ENCODE measurements around the gene CPNE7.
"Not testable (repeated sequence)": the region's sequence is repeated elsewhere in the genome, so short reads cannot be mapped to it uniquely, and the experiment has no call there.

DNA sequence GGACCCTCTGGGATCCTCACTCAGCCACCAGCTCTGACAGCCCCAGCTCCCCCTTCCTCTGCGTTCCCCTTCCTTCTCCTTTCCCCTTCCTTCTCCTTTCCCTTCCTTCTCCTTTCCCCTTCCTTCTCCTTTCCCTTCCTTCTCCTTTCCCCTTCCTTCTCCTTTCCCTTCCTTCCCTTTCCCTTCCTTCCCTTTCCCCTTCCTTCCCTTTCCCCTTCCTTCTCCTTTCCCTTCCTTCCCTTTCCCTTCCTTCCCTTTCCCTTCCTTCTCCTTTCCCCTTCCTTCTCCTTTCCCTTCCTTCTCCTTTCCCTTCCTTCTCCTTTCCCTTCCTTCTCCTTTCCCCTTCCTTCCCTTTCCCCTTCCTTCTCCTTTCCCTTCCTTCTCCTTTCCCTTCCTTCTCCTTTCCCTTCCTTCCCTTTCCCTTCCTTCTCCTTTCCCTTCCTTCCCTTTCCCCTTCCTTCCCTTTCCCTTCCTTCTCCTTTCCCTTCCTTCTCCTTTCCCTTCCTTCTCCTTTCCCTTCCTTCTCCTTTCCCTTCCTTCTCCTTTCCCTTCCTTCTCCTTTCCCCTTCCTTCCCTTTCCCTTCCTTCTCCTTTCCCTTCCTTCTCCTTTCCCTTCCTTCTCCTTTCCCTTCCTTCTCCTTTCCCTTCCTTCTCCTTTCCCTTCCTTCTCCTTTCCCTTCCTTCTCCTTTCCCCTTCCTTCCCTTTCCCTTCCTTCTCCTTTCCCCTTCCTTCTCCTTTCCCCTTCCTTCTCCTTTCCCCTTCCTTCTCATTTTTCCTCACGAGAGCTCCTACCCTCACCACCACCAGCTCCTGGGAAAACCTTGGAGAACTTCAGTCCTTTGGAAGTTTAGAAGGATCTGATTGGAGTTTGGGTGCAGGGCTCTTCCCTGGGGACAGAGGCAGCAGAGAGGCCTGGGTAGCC lies 59.2 kb downstream of the CPNE7 start:
- TF ChIP-seq, protein P1, sequence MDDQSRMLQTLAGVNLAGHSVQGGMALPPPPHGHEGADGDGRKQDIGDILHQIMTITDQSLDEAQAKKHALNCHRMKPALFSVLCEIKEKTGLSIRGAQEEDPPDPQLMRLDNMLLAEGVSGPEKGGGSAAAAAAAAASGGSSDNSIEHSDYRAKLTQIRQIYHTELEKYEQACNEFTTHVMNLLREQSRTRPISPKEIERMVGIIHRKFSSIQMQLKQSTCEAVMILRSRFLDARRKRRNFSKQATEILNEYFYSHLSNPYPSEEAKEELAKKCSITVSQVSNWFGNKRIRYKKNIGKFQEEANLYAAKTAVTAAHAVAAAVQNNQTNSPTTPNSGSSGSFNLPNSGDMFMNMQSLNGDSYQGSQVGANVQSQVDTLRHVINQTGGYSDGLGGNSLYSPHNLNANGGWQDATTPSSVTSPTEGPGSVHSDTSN (IDR thresholded peaks at IDR 0.05; ENCODE audit: insufficient replicate concordance, low read depth, low read length), result not testable (repeated sequence)
- TF ChIP-seq, protein P2, sequence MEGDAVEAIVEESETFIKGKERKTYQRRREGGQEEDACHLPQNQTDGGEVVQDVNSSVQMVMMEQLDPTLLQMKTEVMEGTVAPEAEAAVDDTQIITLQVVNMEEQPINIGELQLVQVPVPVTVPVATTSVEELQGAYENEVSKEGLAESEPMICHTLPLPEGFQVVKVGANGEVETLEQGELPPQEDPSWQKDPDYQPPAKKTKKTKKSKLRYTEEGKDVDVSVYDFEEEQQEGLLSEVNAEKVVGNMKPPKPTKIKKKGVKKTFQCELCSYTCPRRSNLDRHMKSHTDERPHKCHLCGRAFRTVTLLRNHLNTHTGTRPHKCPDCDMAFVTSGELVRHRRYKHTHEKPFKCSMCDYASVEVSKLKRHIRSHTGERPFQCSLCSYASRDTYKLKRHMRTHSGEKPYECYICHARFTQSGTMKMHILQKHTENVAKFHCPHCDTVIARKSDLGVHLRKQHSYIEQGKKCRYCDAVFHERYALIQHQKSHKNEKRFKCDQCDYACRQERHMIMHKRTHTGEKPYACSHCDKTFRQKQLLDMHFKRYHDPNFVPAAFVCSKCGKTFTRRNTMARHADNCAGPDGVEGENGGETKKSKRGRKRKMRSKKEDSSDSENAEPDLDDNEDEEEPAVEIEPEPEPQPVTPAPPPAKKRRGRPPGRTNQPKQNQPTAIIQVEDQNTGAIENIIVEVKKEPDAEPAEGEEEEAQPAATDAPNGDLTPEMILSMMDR (IDR thresholded peaks at IDR 0.05 in 2 of 3, conservative IDR thresholded peaks at IDR 0.05 in 1 of 3; ENCODE audit: control insufficient read depth in 2 of 3, extremely low read depth in 1 of 3, insufficient read depth in 1 of 3, low read depth in 3 of 3, low read length in 3 of 3), result not testable (repeated sequence)
- TF ChIP-seq HSF1 (IDR thresholded peaks at IDR 0.05; ENCODE audit: low read depth, low read length); FOS (IDR thresholded peaks at IDR 0.05; ENCODE audit: borderline replicate concordance, extremely low read depth, insufficient read length); MAX (IDR thresholded peaks at IDR 0.05; ENCODE audit: low read depth, low read length); ZNF384 (IDR thresholded peaks at IDR 0.05; ENCODE audit: borderline replicate concordance, low read depth, low read length); E2F8 (IDR thresholded peaks at IDR 0.05; ENCODE audit: low read depth, partially characterized antibody); NRF1 (conservative IDR thresholded peaks at IDR 0.05; ENCODE audit: low read depth, low read length); MXI1 (IDR thresholded peaks at IDR 0.05; ENCODE audit: low read depth, low read length): not testable (repeated sequence)
- TF ChIP-seq, protein P3, sequence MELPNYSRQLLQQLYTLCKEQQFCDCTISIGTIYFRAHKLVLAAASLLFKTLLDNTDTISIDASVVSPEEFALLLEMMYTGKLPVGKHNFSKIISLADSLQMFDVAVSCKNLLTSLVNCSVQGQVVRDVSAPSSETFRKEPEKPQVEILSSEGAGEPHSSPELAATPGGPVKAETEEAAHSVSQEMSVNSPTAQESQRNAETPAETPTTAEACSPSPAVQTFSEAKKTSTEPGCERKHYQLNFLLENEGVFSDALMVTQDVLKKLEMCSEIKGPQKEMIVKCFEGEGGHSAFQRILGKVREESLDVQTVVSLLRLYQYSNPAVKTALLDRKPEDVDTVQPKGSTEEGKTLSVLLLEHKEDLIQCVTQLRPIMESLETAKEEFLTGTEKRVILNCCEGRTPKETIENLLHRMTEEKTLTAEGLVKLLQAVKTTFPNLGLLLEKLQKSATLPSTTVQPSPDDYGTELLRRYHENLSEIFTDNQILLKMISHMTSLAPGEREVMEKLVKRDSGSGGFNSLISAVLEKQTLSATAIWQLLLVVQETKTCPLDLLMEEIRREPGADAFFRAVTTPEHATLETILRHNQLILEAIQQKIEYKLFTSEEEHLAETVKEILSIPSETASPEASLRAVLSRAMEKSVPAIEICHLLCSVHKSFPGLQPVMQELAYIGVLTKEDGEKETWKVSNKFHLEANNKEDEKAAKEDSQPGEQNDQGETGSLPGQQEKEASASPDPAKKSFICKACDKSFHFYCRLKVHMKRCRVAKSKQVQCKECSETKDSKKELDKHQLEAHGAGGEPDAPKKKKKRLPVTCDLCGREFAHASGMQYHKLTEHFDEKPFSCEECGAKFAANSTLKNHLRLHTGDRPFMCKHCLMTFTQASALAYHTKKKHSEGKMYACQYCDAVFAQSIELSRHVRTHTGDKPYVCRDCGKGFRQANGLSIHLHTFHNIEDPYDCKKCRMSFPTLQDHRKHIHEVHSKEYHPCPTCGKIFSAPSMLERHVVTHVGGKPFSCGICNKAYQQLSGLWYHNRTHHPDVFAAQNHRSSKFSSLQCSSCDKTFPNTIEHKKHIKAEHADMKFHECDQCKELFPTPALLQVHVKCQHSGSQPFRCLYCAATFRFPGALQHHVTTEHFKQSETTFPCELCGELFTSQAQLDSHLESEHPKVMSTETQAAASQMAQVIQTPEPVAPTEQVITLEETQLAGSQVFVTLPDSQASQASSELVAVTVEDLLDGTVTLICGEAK (IDR thresholded peaks at IDR 0.05; ENCODE audit: borderline replicate concordance), result not testable (repeated sequence)

Measured in GM12878 (cell line).